Measurements from ENCODE around the gene PLXNA3. TPM values are rescaled to one million over a fixed set of nuclear protein-coding genes. Genes with fewer than 3 reads are reported as not detected.

PLXNA3 gene
- total and polyA plus RNA-seq, 8 donors: 2.3 to 296 (median 13.9) TPM

DNA sequence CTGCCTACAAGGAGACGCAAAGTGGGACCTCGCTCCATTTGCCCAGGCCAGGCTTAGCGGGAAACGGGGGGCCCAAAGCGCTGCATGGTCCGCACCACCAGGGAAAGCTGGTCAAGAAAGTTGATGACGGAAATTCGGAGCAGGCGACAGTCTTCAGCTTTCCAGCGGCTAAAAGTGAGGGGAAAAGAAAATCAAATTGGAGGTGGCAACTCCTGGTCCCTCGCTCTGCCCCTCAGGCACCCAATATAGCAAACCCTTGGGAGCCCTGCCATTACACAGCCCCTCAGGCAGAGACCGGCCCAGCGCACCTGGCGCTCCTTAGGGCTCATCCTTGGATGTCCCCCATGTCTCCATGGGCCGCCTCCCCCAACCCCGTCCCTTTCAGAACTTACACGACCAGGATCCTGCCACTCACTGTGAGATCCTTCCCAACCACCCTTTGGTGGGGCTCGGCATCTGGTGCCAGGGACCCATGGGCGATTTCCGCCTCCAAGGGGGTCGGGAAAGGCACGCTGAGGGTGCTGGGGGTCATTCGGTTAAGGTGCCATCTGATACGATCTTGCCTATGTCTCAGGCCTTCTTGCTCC, 19.9 kb downstream of the PLXNA3 start:
- Histone ChIP-seq H3K36me3 (peaks cover 0 to 4% (median 0%) of the 10 kb centered on the region in 4 donors), H3K4me1 (peaks cover 4 to 19% (median 9%) of the 10 kb centered on the region in 4 donors), H3K27ac (peak overlapping the region in 4 of 5 donors; percentile 80 to 90 (median 84)), H3K9me3 (no peaks in the 10 kb centered on the region), H3K27me3 (no peaks in the 10 kb centered on the region), H3K4me3 (peak overlapping the region; percentile 43 to 54 (median 50))
- no peak for DNase-seq
- 53 to 84% (median 68%) methylated on average over 11 to 24 of the region's 24 CpGs for WGBS, 5 donors
- no peak for TF ChIP-seq EP300 (IDR thresholded peaks at IDR 0.05)
- TF ChIP-seq POLR2A (IDR thresholded peaks at IDR 0.05): no peak
- TF ChIP-seq, protein P1, sequence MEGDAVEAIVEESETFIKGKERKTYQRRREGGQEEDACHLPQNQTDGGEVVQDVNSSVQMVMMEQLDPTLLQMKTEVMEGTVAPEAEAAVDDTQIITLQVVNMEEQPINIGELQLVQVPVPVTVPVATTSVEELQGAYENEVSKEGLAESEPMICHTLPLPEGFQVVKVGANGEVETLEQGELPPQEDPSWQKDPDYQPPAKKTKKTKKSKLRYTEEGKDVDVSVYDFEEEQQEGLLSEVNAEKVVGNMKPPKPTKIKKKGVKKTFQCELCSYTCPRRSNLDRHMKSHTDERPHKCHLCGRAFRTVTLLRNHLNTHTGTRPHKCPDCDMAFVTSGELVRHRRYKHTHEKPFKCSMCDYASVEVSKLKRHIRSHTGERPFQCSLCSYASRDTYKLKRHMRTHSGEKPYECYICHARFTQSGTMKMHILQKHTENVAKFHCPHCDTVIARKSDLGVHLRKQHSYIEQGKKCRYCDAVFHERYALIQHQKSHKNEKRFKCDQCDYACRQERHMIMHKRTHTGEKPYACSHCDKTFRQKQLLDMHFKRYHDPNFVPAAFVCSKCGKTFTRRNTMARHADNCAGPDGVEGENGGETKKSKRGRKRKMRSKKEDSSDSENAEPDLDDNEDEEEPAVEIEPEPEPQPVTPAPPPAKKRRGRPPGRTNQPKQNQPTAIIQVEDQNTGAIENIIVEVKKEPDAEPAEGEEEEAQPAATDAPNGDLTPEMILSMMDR (IDR thresholded peaks at IDR 0.05): no peak
- TF ChIP-seq POLR2AphosphoS5 (IDR thresholded peaks at IDR 0.05): no peak
- intact Hi-C loops (cut with DNase I; ENCODE audit: low total_unique reads): no loop called here

DNA sequence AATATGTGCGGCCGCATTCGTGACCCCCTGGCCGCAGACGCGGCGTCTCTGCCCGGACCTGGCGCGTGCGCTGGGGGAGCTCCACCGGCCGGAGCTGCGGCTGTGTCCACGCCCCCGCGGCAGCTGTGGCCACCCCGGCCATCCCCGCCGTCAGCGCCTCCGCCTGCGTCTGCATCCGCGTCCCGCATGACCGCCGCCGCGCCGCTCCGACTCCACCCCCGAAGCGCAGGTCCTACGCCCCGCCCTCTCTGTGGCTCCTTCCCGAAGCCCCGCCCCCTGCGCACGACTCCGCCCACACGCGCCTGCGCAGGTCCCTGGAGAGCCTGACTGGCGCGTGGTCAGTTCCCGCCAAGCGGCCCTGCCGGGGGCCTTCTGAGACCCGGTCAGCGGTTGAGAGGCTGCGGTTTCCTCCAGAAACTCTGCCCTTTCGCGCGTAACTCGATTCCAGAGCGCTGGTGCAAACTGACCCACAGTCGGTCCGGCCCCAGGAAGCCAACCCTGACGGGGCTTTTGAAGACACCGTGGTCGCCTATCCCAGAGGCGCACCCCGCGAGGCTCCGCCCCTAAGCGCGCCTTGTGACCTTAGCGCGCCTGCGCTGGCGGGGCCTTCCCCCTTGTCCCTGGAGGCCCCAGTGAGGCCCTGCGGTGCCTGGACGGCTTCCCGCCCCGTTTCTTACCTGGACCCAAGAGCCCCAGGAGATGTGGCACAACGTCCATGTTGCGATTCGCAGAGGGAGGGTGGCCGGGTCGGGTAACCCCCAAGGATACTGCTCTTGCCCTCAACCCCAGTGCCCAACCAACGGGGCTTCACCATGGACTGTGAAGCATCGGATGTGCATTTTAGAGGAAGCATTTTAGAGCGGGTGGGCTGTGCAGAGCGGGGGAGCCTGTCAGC, 20.9 kb downstream of the PLXNA3 start, which contains the start of gene LAGE3:
TSS of gene LAGE3 (minus strand) at position 554 of the 895 bp plus-strand sequence. CDS start at position 188, 366 bp downstream.
- H3K9me3 ChIP-seq: no peaks in the 10 kb centered on the region
- H3K4me1 ChIP-seq: peaks cover 4 to 23% (median 9%) of the 10 kb centered on the region in 4 donors
- H3K27ac ChIP-seq: peak within 1 kb of the TSS; percentile 80 to 93 (median 87)
- peak; percentile 42 to 71 (median 52) for TF ChIP-seq POLR2AphosphoS5 (IDR thresholded peaks at IDR 0.05)
- no peak for TF ChIP-seq POLR2A (IDR thresholded peaks at IDR 0.05)
- 4 to 53% (median 9%) methylated on average over 23 to 80 of the region's 85 CpGs for WGBS, 5 donors
- peak; percentile 95 to 97 for DNase-seq
- intact Hi-C loops (cut with DNase I; ENCODE audit: low total_unique reads): no loop called here
- no peaks in the 10 kb centered on the region for H3K27me3 ChIP-seq
- peaks cover 0 to 8% (median 3%) of the 10 kb centered on the region in 4 donors for H3K36me3 ChIP-seq
- H3K4me3 ChIP-seq: peak within 1 kb of the TSS; percentile 43 to 54 (median 50)

DNA sequence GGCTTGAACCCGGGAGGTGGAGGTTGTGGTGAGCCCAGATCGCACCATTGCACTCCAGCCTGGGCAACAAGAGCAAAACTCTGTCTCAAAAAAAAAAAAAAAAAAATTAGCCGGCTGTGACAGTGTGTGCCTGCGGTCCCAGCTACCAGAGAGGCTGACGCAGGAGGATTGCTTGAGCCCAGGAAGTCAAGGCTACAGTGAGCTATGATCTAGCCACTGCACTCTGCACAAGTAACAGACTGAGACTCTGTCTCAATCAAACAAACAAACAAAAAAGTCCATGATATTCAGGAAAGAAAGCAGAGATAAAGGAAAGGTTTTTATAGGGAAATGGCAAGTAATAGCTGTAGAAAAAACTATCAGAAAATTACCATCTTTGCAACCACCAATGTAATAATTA, 23.1 kb downstream of the PLXNA3 start:
- Histone ChIP-seq H3K36me3 (peaks cover 0 to 20% (median 13%) of the 10 kb centered on the region in 4 donors), H3K27me3 (no peaks in the 10 kb centered on the region), H3K9me3 (no peaks in the 10 kb centered on the region), H3K4me3 (no peak overlapping the region), H3K4me1 (peaks cover 4 to 40% (median 28%) of the 10 kb centered on the region in 4 donors), H3K27ac (no peak overlapping the region)
- 79 to 93% (median 84%) methylated on average over 4 to 5 of the region's 5 CpGs for WGBS, 5 donors
- TF ChIP-seq, protein P1 (IDR thresholded peaks at IDR 0.05): no peak
- TF ChIP-seq EP300 (IDR thresholded peaks at IDR 0.05) (no peak), POLR2A (IDR thresholded peaks at IDR 0.05) (no peak), POLR2AphosphoS5 (IDR thresholded peaks at IDR 0.05) (no peak)
- intact Hi-C loops (cut with DNase I; ENCODE audit: low total_unique reads): no loop called here
- DNase-seq: no peak

DNA sequence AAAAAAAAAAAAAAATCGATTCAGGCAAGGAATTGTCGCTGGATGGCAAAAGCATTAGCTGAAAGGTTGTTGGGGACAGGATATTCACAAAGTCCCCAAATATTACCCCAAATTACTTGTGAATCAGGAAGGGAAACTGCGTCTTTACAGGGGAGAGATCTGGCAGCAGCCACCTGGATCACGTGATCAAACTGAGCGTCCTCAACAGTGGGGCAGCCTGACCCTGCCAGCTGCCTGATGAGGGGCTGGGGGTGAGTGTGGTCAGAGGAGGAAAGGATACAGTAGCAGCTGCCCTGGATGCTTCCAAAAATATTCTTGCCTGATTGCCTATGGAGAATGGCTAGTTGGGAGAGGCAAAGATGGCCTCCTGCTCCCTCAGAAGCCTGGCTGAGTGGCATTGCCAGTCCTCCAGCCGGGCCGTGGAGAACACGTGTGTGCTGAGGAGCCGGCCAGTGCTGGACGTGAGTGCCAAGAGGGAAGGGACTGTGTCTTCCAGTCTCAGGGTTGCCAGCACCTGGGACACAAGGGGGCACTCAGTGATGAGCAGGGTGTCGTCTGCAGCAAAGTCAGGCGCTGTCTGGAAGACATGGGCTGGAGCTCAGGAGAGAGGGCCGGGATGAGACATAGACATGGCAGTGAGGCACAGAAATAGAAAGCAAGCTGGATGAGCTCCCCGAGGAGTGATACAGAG, 24.0 kb downstream of the PLXNA3 start:
- Histone ChIP-seq H3K36me3 (peaks cover 0 to 20% (median 13%) of the 10 kb centered on the region in 4 donors), H3K9me3 (no peaks in the 10 kb centered on the region), H3K27me3 (no peaks in the 10 kb centered on the region), H3K27ac (no peak overlapping the region), H3K4me1 (peaks cover 4 to 40% (median 30%) of the 10 kb centered on the region in 4 donors), H3K4me3 (no peak overlapping the region)
- WGBS, 5 donors: 70 to 85% (median 77%) methylated on average over 13 to 14 of the region's 14 CpGs
- DNase-seq: no peak
- intact Hi-C loops (cut with DNase I; ENCODE audit: low total_unique reads): no loop called here
- TF ChIP-seq, protein P1 (IDR thresholded peaks at IDR 0.05): no peak
- TF ChIP-seq EP300 (IDR thresholded peaks at IDR 0.05): no peak
- TF ChIP-seq POLR2A (IDR thresholded peaks at IDR 0.05): no peak
- no peak for TF ChIP-seq POLR2AphosphoS5 (IDR thresholded peaks at IDR 0.05)
